Suprapubic skin (tissue), 3 donors: ENCODE results near the gene DPYSL4.

Experiments
- CTCF ChIP-seq, 2 donors: fragments of 200-600 bp in 1 of 2; fragments of 450-650 bp in 1 of 2; sonication (generic) in 1 of 2; IDR thresholded peaks; one replicate each; pipeline ENCODE4 v1.5.1; 2016 to 2019; ENCODE audit warnings: antibody characterized with exemption in 2 of 2, mild to moderate bottlenecking in 1 of 2, moderate library complexity in 1 of 2
- POLR2A ChIP-seq, 2 donors: fragments of 450-650 bp; IDR thresholded peaks; one replicate each; pipeline ENCODE4 v1.6.1; 2017; ENCODE audit warnings: antibody characterized with exemption in 2 of 2, mild to moderate bottlenecking in 2 of 2, moderate library complexity in 2 of 2

DNA sequence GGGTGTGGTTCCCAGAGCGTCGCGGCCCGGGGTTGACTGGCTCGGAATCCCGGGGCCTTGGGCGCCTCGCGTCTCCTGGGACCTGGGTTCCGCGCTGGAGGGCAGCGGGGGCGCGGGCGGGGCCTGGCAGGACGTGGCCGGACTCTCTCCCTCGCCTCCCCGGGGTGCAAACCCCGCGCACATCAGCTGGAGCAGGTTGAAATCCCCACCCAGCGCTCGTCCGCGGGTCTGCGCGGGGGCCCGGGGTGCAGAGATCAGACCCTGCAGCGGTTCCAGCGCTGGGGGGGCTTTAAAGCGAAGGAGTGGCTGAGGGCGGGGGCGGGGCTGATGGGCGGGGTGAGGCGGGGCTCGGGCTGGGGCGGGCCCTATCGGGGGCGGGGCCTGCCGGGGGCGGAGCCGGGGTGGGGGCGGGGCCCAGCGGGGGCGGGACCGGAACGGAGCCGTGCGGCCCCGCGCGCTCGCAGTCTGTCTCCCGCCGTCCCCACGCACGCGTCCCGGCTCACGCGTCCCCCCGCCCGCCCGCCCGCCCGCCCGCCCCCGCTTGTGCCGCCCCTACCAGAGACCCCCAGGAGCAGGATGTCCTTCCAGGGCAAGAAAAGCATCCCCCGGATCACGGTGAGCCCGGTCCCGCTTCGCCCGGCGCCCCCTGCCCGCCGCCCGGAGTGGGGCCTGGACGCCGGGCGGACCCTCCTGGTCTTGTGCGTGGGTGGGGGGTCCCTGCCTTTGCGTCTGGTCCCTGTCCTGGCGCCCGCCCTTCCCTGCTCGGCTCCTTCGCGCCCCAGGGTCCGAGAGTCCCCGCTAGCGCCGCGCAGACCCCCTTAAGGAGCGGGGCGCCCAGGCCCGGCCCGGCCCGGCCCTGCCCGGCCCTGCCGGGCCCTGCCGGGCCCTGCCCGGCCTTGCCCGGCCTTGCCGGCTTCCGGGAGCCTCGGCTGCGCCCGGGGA, at the start of gene DPYSL4:
- TF ChIP-seq CTCF (IDR thresholded peaks at IDR 0.05) = no peak
- TF ChIP-seq POLR2A (IDR thresholded peaks at IDR 0.05) = no peak
